Activated CD4-positive, alpha-beta T cell treated with anti-CD3 and anti-CD28 coated beads, Interleukin-2, amount 10 ng/mL, durations not matched to agents 24 days and 14 days (primary cell): ENCODE measurements around the gene FOXF2. TPM values are rescaled to one million over a fixed set of nuclear protein-coding genes. Genes with fewer than 3 reads are reported as not detected.

Source experiments
- DNase-seq: peaks from one replicate; pipeline ENCODE4 v3.0.0; 2022
- H3K27ac Mint-ChIP-seq: one replicate; pipeline ENCODE4 v1.8.0; 2022; ENCODE audit warnings: mild to moderate bottlenecking, mixed read lengths
- H3K27me3 Mint-ChIP-seq: one replicate; pipeline ENCODE4 v1.8.0; 2022; ENCODE audit warnings: mixed read lengths
- H3K36me3 Mint-ChIP-seq: one replicate; pipeline ENCODE4 v1.8.0; 2022; ENCODE audit warnings: low read depth, mild to moderate bottlenecking, mixed read lengths
- H3K4me1 Mint-ChIP-seq: one replicate; pipeline ENCODE4 v1.8.0; 2021; ENCODE audit warnings: mixed read lengths
- H3K4me3 Mint-ChIP-seq: one replicate; pipeline ENCODE4 v1.8.0; 2022; ENCODE audit warnings: mild to moderate bottlenecking, moderate library complexity, mixed read lengths
- H3K9me3 Mint-ChIP-seq: one replicate; pipeline ENCODE4 v1.8.0; 2021; ENCODE audit warnings: mixed read lengths
- intact Hi-C: fragments of 100-400 bp; cut with micrococcal nuclease; formaldehyde crosslinking; loops from one replicate; pipeline ENCODE4 v1.15.1; 2023
- total RNA-seq: library from RNA; stranded (reverse); gene quantifications from 2 replicates; pipeline ENCODE4 v1.2.3, GENCODE V29; 2022

Gene FOXF2
- total RNA-seq, 1 donor from 2014 or later, result not detected

DNA sequence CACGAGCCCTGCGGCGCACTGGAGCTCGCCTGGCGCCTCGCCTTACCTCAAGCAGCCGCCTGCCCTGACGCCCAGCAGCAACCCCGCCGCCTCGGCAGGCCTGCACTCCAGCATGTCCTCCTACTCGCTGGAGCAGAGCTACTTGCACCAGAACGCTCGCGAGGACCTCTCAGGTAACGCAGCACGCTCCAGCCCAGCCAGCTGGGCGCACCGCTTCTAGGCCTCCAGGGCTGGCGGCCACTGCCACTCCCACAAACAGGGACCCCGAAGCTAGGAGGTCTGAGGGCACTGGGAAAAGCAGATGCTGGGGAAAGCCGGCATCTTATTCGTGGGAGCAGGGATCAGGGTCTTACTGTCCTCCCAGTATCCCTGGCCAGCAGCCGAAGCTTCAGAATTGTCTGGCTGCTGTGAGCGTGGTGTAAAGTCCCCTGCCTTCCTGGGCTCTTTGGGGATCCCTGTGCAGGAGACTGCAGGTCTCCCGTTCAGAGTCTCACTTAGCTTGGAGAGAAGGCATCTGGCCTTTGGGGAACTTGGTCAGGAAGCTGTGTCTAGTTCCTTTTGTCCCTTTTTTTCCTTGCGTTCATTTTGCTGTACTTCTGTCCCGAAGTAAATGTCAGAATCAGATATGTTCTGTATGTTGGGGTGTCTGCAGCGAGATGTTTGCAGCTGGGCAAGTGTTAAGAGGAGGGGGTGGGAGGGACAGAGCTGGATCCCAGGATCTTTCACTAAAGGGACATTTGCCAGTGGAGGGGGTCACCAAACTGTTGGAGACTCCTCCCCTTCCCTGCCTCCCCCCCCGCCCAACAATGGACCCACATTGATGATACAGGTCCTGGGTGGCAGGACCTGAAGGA is 1.8 kb downstream of the FOXF2 start:
- Mint-ChIP-seq H3K36me3 (no peaks in the 10 kb centered on the region), H3K27ac (no peak overlapping the region), H3K27me3 (peaks cover 75% of the 10 kb centered on the region), H3K9me3 (no peaks in the 10 kb centered on the region), H3K4me3 (no peak overlapping the region), H3K4me1 (peaks cover 10% of the 10 kb centered on the region)
- DNase-seq, result no peak
- intact Hi-C loops, result loop anchor here (5.0 kb wide), 1 partner anchor 216 kb away; the partner anchor contains the start of gene FOXC1

DNA sequence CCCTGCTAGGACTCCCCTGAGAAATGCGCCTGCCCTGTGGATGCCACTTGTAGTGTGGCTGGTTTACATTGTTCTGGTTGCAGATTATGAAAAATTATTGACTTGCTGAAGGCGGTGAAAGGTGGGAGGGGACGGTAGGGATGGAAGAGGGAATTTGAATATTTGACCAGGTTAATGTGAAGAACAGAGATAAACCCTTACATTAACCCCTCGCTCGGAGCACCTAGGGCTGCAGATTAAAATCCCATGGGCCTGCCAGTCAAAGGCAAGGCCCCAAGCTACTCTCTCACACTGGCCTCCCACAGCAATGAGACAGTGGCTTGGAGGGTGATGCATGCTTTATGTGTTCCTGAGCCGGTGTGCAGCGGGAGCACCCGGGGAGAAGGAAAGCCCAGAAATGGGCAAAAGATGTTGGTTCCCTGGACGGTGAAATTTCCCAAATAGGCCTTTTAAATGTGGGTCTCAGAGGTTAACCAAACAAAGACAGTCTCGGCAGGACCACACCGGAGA is 2.5 kb downstream of the FOXF2 start:
- H3K36me3 Mint-ChIP-seq, result no peaks in the 10 kb centered on the region
- H3K27ac Mint-ChIP-seq, result no peak overlapping the region
- intact Hi-C loops, result loop anchor here (5.0 kb wide), 1 partner anchor 215 kb away; the partner anchor contains the start of gene FOXC1
- H3K4me1 Mint-ChIP-seq, result peaks cover 12% of the 10 kb centered on the region
- no peak for DNase-seq
- H3K9me3 Mint-ChIP-seq, result no peaks in the 10 kb centered on the region
- no peak overlapping the region for H3K4me3 Mint-ChIP-seq
- peaks cover 75% of the 10 kb centered on the region for H3K27me3 Mint-ChIP-seq

DNA sequence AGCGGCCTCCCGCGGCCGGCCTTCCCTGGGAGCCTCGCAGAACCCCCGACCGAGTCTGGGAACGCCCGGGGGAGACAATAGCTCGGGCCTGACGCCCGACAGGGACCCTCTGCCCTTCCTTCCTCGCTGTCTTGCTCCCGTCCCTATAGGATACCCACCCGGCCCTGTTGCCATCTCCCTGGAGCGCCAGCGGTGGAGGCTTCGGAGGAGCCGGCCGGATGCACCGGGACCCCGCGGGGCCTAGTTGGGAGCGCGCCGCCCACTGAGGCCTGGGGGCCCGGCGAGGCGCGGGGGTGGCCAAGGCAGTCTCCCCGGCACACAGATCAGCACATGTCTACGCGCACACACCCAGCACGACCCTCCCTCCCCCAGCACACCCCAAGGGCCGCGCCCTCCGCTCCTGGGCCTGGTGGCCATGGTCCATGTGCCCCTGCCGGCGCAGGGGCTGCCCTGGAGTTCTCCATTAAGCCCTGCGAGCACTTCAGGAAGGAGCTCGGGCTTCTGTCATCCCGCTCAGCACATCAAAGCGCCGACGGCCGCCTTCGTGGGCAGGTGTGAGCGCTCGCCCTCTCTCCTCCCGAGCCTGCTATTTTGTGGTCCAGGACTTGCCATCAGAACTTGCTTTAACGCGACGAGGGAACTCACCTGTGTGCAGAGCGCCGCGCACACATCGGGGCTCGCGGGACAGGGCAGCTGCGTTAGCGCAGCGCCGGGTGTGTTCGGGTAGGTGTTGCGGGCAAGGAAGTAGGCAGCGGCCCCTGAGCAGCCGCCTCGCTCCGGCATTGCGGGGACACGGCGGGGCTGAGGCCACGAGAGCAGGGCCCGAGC is 3.7 kb downstream of the FOXF2 start:
- Mint-ChIP-seq H3K27ac (no peak overlapping the region), H3K36me3 (no peaks in the 10 kb centered on the region), H3K27me3 (peaks cover 72% of the 10 kb centered on the region), H3K9me3 (no peaks in the 10 kb centered on the region), H3K4me3 (no peak overlapping the region), H3K4me1 (peaks cover 15% of the 10 kb centered on the region)
- intact Hi-C loops, result loop anchor here (5.0 kb wide), 1 partner anchor 214 kb away; the partner anchor contains the start of gene FOXC1
- DNase-seq, result no peak

DNA sequence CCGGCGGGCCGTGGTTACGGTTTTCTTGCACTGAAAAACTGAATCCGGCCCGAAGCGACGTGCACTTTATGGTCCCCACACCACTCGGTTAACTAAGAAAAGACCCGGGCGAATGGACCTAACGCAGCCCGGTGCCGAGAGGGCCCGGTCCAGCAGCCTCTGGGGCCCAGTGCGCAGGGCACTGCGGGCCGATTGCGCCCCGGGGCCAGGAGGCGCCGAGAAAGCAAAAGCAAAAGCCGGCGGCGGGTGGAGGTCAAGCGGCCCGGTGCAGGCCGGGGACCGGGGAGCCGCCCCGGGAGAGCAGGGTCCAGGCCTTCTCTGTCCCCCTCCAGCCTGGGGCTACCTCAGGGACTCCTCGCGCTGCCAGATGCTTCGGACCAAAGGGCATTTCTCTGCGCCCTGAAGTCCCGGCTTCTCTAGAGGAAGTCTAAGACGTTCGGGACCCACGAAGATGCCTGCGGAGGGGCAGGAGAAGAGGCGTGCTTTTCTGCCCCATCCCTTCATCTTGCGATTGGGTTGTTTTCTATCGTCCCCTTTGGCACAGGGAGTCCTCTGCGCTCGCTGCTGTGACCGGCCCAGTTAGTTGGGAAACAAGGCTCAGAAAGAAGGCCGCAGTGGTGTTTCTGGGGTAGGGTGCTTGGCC is 4.4 kb downstream of the FOXF2 start:
- Mint-ChIP-seq H3K27me3 (peaks cover 70% of the 10 kb centered on the region), H3K9me3 (no peaks in the 10 kb centered on the region), H3K4me3 (no peak overlapping the region), H3K4me1 (peaks cover 9% of the 10 kb centered on the region), H3K36me3 (no peaks in the 10 kb centered on the region), H3K27ac (no peak overlapping the region)
- DNase-seq, result no peak
- intact Hi-C loops, result loop anchor here (2.0 to 5.0 kb wide), 2 partner anchors 13 to 214 kb away; partner anchors contain the start of gene FOXC1

DNA sequence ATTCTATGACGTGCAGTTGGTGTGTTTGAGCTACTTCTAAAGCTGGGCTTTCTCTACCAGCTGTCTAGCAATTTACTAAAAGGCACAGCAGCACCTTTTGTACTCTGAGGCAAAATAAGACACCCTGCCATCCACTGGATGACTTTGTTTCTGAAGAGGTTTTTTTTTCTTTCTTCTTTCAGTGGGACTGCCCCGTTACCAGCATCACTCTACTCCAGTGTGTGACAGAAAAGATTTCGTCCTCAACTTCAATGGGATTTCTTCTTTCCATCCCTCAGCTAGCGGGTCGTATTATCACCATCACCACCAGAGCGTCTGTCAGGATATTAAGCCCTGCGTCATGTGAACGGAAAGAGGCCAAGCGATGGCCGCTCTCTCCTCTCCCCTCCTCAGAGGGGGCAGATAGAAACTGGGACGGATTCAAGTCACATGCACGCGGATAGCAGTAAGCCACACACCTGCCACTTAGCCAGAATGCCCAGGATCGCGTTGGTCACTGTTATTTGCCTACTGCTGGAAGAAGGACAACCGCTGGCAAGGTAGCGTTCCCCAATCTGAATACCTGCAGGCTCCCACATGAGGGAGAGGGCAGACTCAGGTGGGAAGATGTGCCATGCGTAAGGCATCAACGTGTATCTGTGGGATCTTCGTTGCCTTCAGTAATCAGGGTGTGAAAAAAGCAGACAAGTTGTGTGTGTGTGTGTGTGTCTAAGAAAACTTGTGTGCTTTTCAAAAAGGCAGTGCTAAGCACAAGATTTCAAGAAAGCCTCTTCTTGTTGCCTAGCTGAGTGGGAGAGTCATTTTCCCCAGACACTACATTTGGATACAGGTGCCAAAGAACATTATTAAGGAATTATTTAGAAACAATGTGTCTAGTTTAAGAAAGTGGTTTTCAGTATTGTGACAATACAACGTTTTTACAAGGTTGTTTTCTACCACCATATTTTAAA is 5.4 kb downstream of the FOXF2 start:
- Mint-ChIP-seq H3K36me3 (no peaks in the 10 kb centered on the region), H3K27me3 (peaks cover 71% of the 10 kb centered on the region), H3K4me3 (no peak overlapping the region), H3K9me3 (no peaks in the 10 kb centered on the region), H3K4me1 (peaks cover 7% of the 10 kb centered on the region), H3K27ac (no peak overlapping the region)
- intact Hi-C loops, result loop anchor here (2.0 to 5.0 kb wide), 2 partner anchors 14 to 213 kb away; partner anchors contain the start of gene FOXC1
- no peak for DNase-seq

DNA sequence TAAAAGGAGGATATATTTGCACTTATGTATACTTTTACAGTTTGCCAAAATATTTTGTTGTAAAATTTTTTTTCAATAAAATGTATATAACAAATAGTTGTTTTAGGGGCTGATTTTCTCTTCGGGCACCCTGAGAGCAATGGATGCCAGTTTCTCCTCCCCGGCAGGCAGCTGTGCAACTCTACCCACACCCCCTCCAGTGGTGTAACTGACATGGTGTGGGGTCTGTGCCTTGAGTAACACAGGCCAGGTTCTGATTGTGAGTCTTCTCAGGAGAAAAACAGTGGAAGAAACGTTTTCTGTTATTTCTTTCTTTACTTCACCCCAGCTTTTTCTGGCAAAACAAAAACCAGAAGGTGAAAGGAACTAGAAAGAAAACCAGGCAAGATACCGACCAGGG is 6.1 kb downstream of the FOXF2 start:
- intact Hi-C loops, result loop anchor here (2.0 kb wide), 1 partner anchor 15 kb away; no protein-coding TSS in a partner anchor
- H3K27me3 Mint-ChIP-seq, result peaks cover 68% of the 10 kb centered on the region
- H3K27ac Mint-ChIP-seq, result no peak overlapping the region
- no peak for DNase-seq
- no peaks in the 10 kb centered on the region for H3K36me3 Mint-ChIP-seq
- no peaks in the 10 kb centered on the region for H3K9me3 Mint-ChIP-seq
- peaks cover 5% of the 10 kb centered on the region for H3K4me1 Mint-ChIP-seq
- no peak overlapping the region for H3K4me3 Mint-ChIP-seq

DNA sequence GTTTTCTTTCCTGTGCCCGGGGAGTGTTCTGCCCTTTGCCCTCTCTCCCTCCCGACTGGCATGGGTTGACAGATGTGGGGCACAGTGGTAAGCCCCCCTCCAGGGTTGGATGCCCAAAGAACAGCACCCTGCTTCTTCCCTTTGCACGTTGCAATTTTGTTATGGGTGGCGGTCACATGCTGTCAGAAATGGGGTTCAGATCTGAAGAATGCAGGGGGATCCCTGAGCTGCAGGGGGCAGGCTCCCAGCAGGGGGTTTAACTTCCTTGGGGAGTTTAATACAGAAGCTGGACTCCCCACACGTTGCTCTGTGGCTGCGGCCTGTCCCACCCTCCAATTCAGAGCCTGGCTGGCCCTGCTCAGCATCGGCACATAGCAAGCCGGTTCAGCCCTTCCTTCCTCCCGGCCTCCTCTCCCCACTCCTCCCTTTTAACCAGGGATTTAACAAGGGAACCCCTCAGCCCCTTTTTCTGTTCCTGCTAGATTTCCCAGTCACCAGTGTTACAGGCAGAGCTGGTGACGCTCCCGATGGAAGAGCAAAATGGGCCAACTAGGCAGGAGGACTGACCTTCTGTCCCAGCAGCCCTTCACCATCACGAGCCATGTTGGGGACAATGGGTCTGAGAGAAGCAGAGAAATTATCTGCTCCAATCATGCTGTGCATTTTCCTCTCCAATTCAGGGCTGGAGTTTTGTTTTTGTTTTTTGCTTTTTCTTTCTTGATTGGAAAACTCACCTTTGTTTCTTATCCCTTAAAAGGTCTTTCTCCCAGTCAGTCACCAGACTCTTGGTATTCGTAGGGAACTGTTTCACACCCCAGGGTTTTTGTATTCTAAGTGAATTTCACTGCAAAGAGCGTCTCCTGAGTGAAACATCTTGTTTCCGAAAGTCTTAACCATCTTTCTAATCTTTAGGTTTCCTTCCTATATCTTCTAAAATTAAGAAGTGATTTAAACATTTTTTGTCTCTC is 6.8 kb downstream of the FOXF2 start:
- H3K4me1 Mint-ChIP-seq, result peaks cover 5% of the 10 kb centered on the region
- no peak overlapping the region for H3K4me3 Mint-ChIP-seq
- no peak for DNase-seq
- no peak overlapping the region for H3K27ac Mint-ChIP-seq
- intact Hi-C loops, result loop anchor here (2.0 kb wide), 2 partner anchors 15 to 41 kb away; no protein-coding TSS in a partner anchor
- no peaks in the 10 kb centered on the region for H3K36me3 Mint-ChIP-seq
- peaks cover 64% of the 10 kb centered on the region for H3K27me3 Mint-ChIP-seq
- H3K9me3 Mint-ChIP-seq, result no peaks in the 10 kb centered on the region

DNA sequence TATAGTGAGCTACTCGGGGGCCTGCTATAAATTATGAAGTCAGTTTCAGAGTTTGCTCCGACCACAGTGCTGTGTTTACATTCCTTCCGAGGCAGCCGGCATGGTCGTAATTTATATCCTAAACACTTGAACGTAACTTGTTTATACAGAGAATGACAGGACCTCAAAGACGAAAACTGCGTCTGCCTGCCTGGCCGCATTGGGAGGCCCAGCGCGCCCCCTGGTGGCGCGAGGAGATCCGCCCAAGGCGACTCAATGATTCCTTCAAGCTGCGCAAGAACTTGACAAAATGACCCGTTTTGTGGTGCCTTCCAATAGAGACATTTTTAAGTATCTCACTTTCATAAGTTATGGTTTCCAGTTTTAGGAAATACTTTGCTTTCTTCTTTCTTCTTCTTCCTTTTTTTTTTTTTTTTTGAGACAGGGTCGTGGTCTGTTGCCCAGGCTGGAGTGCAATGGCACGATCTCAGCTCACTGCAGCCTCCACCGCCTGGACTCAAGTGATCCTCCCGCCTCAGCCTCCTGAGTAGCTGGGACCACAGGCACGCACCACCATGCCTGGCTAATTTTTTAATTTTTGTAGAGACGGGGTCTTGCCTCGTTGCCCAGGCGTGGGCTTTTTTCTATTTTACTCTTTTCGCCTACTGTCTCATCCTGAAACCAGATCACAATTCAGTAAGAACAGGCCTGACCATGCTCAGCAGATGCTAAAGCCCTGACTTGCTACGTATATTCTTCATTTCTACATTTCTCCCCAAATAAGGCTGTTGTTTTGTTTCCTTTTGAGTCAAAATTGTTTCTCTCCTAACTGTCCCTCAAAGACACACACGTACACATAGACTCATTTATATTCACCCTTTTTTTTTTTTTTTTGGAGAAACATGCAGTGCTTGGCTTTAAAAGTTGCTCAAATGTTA is 7.8 kb downstream of the FOXF2 start:
- Mint-ChIP-seq H3K27me3 (peaks cover 54% of the 10 kb centered on the region), H3K9me3 (no peaks in the 10 kb centered on the region), H3K4me1 (peaks cover 5% of the 10 kb centered on the region), H3K36me3 (no peaks in the 10 kb centered on the region), H3K4me3 (no peak overlapping the region), H3K27ac (no peak overlapping the region)
- DNase-seq, result peak; percentile 91
- intact Hi-C loops, result loop anchor here (1.0 to 2.0 kb wide), 3 partner anchors 40 to 804 kb away; no protein-coding TSS in a partner anchor

DNA sequence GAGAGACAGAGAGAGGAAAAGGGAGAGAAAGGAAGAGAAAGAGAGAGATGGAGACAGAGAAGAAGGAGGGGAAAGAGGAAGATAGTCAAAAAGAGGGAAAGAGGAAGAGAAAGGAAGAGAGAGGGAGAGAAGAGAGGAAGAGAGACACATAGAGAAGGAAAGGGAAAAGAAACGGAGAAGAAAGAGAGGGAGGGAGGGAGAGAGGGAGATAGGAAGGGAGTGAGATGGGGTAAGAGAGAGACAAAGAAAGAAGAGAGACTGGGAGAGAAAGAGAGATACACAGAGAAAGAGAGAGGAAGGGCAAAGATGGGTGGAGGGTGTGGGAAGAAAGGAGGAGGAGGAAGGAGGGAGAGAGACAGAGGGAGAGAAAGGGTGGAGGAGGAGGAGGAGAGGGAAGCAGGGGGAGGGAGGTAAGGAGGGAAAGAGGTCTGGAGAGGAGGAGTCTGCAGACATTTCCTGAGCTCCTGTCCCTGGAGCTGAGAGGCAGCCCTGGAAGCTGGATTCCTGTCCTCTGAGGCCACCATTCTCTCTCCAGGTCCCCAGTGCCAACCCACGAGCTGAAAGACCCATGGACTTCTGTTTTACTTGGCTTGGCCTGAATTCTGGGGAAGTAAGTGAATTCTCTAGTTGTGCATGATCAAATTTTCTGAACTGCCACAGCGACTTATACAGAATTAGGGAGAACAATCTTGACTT is 9.9 kb downstream of the FOXF2 start:
- Mint-ChIP-seq H3K4me3 (no peak overlapping the region), H3K9me3 (no peaks in the 10 kb centered on the region), H3K4me1 (peaks cover 5% of the 10 kb centered on the region), H3K27ac (no peak overlapping the region), H3K36me3 (no peaks in the 10 kb centered on the region), H3K27me3 (peaks cover 42% of the 10 kb centered on the region)
- no peak for DNase-seq
- intact Hi-C loops, result no loop called here

DNA sequence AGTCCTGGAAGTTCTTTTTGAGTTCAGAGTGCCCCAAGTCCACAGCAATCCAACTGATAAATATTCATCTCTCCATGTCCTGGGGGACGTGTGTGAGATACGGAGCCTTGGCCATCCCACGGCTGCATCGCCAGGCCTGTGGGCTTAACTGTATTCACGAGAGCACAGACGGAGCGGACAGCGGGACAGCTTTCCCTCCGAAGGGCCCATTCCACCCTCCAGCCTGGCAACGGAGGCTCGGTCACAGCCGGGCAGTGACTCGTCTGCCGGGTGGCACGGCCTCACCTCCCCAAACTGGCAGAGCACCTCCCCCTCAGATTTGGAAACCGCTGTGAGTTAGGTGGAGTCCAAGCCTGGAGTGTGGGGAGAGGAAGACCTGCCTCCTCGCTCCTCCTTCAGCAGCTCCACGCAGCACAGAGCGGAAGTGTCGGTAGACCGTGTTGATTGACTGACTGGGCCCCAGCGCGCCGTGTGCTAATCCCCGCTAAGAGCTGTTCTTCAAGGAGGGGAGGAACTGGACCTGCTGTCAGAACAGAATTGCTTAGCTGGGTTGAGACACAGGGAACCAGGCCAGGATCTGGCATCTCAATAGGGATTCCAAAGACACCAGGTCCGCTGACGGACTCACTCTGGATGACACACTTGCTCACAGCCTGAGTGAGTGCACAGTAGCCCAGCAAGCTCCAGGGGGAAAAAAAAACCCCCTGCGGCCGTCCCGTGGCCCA is 10.9 kb downstream of the FOXF2 start:
- Mint-ChIP-seq H3K36me3 (no peaks in the 10 kb centered on the region), H3K4me1 (peaks cover 5% of the 10 kb centered on the region), H3K27ac (no peak overlapping the region), H3K9me3 (no peaks in the 10 kb centered on the region), H3K4me3 (no peak overlapping the region), H3K27me3 (peaks cover 32% of the 10 kb centered on the region)
- no peak for DNase-seq
- intact Hi-C loops, result no loop called here
